NT2/D1 (cell line): ENCODE measurements around the gene ADGRA1.

ENCODE experiments used
- DNase-seq: peaks from one replicate; pipeline ENCODE4 v3.0.0-alpha.2; 2011; ENCODE audit warnings: low read depth, low spot score
- H3K27me3 ChIP-seq: 2 replicates; pipeline ENCODE4 v1.6.0; 2011; ENCODE audit warnings: mild to moderate bottlenecking; ENCODE audit not compliant: insufficient read length, insufficient read depth
- H3K36me3 ChIP-seq: 2 replicates; pipeline ENCODE4 v1.6.1; 2011; ENCODE audit warnings: mild to moderate bottlenecking, low read length, mixed read lengths; ENCODE audit not compliant: insufficient read depth, insufficient read length
- H3K4me1 ChIP-seq: 2 replicates; pipeline ENCODE4 v1.5.1; 2011; ENCODE audit not compliant: insufficient read depth, insufficient read length
- H3K4me3 ChIP-seq: 2 replicates; pipeline ENCODE4 v1.5.1; 2011; ENCODE audit warnings: low read depth; ENCODE audit not compliant: insufficient read length
- H3K9ac ChIP-seq: 2 replicates; pipeline ENCODE4 v1.6.0; 2011; ENCODE audit warnings: low read depth; ENCODE audit not compliant: insufficient read length
- H3K9me3 ChIP-seq: 2 replicates; pipeline ENCODE4 v1.5.1; 2011; ENCODE audit warnings: mild to moderate bottlenecking, low read length; ENCODE audit not compliant: insufficient read depth
- SUZ12 ChIP-seq: IDR thresholded peaks from 2 replicates; pipeline ENCODE4 v1.6.1; 2011; ENCODE audit not compliant: insufficient read length, insufficient read depth; ENCODE audit errors: extremely low read depth
- YY1 ChIP-seq: IDR thresholded peaks from 2 replicates; pipeline ENCODE4 v1.6.1; 2011; ENCODE audit not compliant: insufficient read length, insufficient read depth
- ZNF274 ChIP-seq: IDR thresholded peaks from 2 replicates; pipeline ENCODE4 v1.6.1; 2011; ENCODE audit warnings: mild to moderate bottlenecking, low read depth, low read length

The ADGRA1 gene

DNA sequence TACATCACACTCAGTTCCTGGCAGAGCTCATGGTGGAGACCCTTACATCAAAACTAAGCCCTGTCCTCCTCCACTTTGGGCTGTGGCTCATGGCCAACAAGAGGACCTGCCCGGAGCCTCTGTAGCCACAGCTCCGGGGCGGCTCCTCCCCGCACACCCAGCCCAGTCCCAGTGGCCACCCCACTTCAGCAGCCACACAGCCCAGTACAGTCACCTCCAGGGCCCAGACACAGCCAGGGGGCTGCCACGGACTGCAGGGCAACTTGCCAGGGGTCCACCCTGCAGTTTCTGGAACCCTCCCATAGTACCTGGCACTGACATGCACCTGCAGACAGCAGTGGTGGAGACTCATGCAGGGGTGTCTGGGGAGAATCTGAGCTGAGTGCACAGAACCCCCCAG, 11.8 kb downstream of the ADGRA1 start:
- no peak overlapping the region for H3K9ac ChIP-seq
- no peak for DNase-seq
- H3K9me3 ChIP-seq, result no peaks in the 10 kb centered on the region
- H3K4me3 ChIP-seq, result no peak overlapping the region
- H3K36me3 ChIP-seq, result no peaks in the 10 kb centered on the region
- H3K4me1 ChIP-seq, result peaks cover 20% of the 10 kb centered on the region
- peaks cover 7% of the 10 kb centered on the region for H3K27me3 ChIP-seq
- TF ChIP-seq SUZ12, result no peak
- TF ChIP-seq YY1, result no peak
- no peak for TF ChIP-seq ZNF274

DNA sequence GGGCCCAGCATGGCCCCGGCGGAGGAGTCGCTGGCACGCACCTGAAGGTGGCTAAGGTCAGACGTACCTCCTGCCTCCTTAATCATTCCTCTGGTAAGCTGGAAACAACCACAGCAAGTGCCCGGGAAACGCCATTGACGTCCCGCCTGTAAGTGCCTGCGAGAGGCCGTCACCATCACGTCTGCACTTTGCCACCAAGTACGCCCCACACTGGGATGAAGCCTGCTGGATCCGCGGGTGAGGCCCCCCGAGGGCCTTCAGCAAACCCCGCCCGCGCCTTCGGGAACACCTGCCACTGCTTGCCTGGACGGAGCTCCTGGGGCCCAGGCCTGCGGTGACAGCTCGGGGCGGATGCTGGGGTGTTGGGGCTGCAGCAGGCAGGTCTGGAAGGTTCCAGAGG, 12.5 kb downstream of the ADGRA1 start:
- Histone ChIP-seq H3K9ac (peak overlapping the region; percentile 24), H3K4me3 (no peak overlapping the region), H3K9me3 (no peaks in the 10 kb centered on the region), H3K4me1 (peaks cover 22% of the 10 kb centered on the region), H3K36me3 (no peaks in the 10 kb centered on the region), H3K27me3 (peaks cover 7% of the 10 kb centered on the region)
- no peak for DNase-seq
- TF ChIP-seq YY1 (no peak), SUZ12 (no peak), ZNF274 (no peak)

DNA sequence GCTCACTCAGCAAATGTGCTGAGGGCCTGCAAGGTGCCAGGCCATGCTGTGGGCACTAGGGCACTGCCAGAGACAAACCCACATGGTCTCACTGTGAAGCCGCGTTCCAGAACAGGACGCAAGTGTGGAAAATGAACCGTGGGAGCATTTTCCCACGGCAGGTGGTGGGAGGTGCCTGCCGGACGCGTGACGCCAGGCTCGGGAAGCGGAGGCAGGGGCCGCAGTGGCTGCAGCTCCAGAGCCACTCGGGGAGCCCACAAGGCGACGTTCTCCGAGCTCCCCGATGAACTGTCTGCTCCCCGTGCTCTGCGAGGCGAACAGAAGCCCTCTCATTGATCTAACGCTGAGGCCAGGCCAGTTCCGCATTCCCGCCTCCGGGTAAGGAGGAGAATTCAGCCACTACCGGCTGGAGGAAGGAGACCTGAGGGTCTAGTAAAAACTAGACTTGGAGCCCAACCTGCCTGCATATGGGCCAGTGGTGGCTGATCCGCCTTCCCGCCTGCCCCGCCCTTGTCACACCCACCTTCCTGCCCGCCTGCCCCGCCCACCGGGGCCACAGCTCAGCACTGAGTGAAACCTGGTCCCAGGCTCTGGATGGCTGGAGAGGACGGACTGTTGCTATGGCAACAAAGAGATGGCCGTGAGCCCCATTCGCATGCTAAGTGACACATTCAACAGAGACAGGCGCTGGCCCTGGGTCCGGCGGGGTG, 13.1 kb downstream of the ADGRA1 start:
- peaks cover 7% of the 10 kb centered on the region for H3K27me3 ChIP-seq
- TF ChIP-seq SUZ12 (no peak), YY1 (no peak), ZNF274 (no peak)
- no peak overlapping the region for H3K4me3 ChIP-seq
- H3K4me1 ChIP-seq, result peaks cover 26% of the 10 kb centered on the region
- peak overlapping the region; percentile 24 for H3K9ac ChIP-seq
- no peaks in the 10 kb centered on the region for H3K36me3 ChIP-seq
- no peaks in the 10 kb centered on the region for H3K9me3 ChIP-seq
- DNase-seq, result peak; percentile 90

GRCh38 chr10:133101416-133101810, 13.7 kb downstream of the ADGRA1 start:
- H3K9ac ChIP-seq, result peak overlapping the region; percentile 32
- no peak overlapping the region for H3K4me3 ChIP-seq
- peaks cover 7% of the 10 kb centered on the region for H3K27me3 ChIP-seq
- no peaks in the 10 kb centered on the region for H3K9me3 ChIP-seq
- peaks cover 28% of the 10 kb centered on the region for H3K4me1 ChIP-seq
- no peaks in the 10 kb centered on the region for H3K36me3 ChIP-seq
- TF ChIP-seq YY1 (no peak), ZNF274 (no peak), SUZ12 (no peak)
- no peak for DNase-seq

- Histone ChIP-seq H3K4me1 (peaks cover 27% of the 10 kb centered on the region), H3K9ac (no peak overlapping the region), H3K9me3 (peaks cover 6% of the 10 kb centered on the region; the same call in 1 of the 2 replicates), H3K27me3 (peaks cover 7% of the 10 kb centered on the region), H3K36me3 (no peaks in the 10 kb centered on the region), H3K4me3 (no peak overlapping the region)
- no peak for DNase-seq
- no peak for TF ChIP-seq ZNF274
- TF ChIP-seq SUZ12, result no peak
- no peak for TF ChIP-seq YY1
These were observed 14.8 kb downstream of the ADGRA1 start for GRCh38 chr10:133102415-133103095.

DNA sequence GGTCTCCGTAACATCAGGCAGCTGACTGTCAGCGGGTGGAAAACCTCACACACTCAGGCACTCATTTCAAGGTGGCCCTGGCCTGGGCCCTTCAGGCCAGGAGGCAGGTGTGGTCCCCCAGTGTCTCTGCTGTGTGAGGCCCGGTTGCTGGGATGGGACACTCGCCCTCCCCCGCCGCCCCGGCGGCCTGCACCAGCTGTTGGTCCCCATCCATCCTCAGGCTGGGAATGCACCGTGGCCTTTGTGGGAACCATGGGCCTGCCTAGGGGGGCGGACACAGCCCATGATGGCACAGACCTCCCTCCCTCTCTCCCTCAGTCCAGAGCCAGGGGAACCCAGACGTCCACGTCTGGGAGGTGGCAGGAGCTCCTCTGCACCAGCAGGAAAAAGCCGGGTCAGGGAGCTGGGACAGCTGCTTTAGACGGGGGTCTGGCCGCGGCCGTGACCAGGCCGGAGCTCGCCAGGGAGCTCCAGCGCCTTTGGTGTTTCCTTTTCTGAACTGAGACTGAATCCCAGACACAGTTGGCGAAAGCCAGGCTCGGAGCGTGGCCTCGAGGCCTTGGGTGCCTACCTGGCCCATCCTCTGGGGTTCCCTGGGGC, 15.7 kb downstream of the ADGRA1 start:
- Histone ChIP-seq H3K9ac (no peak overlapping the region), H3K9me3 (peaks cover 14% of the 10 kb centered on the region), H3K27me3 (peaks cover 7% of the 10 kb centered on the region), H3K4me3 (no peak overlapping the region), H3K36me3 (no peaks in the 10 kb centered on the region), H3K4me1 (peaks cover 27% of the 10 kb centered on the region)
- TF ChIP-seq ZNF274, result no peak
- TF ChIP-seq YY1, result no peak
- TF ChIP-seq SUZ12, result no peak
- no peak for DNase-seq
